ENCODE data around the gene EME1.
A peak's percentile ranks its signal among the peaks of the same experiment; 100 is the strongest.
"Not testable (repeated sequence)": the region's sequence is repeated elsewhere in the genome, so short reads cannot be mapped to it uniquely, and the experiment has no call there.

EME1 gene

DNA sequence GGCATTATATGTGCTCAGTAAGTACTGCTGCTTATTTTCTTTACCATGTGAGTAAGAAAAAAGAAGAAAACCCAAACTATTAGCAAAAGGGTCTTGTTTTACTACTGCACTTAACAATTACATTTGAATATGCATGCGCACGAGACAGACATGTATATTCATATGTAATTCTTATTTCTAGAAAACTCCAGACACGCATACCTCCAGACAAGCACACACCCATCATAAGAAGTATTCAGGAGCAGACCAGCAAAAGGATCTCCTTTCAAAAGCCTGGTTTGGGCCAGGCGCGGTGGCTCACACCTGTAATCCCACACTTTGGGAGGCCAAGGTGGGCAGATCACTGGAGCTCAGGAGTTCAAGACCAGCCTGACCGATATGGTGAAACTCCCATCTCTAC, 16.5 kb downstream of the EME1 start:
- Mint-ChIP-seq H3K27me3 (no peaks in the 10 kb centered on the region), H3K27ac (no peak overlapping the region), H3K36me3 (peaks cover 8% of the 10 kb centered on the region), H3K4me1 (ENCODE audit: low read depth) (peaks cover 10% of the 10 kb centered on the region), H3K4me3 (no peak overlapping the region), H3K9me3 (ENCODE audit: low read depth) (no peaks in the 10 kb centered on the region)

DNA sequence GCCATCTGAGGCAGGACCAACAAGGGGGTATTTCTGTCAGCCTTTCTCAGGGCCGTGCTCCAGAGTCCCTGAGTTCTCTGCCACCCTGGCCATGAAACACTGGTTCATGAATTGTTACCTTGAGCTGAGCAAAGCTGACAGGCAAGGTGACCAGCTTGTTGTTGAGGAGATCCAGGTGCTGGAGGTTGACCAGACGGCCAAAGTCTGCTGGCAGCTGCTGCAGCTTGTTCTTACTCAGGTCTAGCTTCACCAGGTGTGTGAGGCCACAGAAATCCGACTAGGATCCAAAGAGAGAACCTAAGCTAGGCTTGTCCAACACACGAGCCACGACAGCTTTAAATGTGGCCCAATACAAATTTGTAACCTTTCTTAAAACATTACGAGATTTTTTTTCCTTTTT, 19.6 kb downstream of the EME1 start:
- Mint-ChIP-seq H3K27me3 (no peaks in the 10 kb centered on the region), H3K4me3 (no peak overlapping the region), H3K4me1 (ENCODE audit: low read depth) (peaks cover 29% of the 10 kb centered on the region), H3K36me3 (peaks cover 8% of the 10 kb centered on the region), H3K27ac (no peak overlapping the region), H3K9me3 (ENCODE audit: low read depth) (no peaks in the 10 kb centered on the region)

DNA sequence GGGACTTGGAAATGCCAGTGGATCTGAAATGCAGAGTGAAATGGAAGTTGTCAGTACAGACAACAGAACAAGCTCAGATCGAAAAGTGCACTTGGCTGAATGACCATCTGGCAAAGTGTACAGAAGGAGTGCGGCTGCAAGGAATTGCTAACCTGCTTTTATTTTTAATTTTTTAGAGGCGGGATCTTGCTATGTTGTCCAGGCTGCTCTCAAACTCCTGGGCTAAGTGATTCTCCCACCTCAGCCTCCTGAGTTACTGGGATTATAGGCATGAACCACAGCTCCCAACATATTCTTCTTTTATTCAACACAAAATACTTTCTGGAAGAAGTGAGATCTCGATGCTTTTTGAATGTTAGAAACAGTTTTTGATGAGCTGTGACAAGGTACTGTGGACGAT, 20.7 kb downstream of the EME1 start:
- Mint-ChIP-seq H3K27ac (no peak overlapping the region), H3K4me1 (ENCODE audit: low read depth) (peaks cover 31% of the 10 kb centered on the region), H3K4me3 (peak overlapping the region; percentile 0), H3K9me3 (ENCODE audit: low read depth) (no peaks in the 10 kb centered on the region), H3K27me3 (no peaks in the 10 kb centered on the region), H3K36me3 (peaks cover 7% of the 10 kb centered on the region)

DNA sequence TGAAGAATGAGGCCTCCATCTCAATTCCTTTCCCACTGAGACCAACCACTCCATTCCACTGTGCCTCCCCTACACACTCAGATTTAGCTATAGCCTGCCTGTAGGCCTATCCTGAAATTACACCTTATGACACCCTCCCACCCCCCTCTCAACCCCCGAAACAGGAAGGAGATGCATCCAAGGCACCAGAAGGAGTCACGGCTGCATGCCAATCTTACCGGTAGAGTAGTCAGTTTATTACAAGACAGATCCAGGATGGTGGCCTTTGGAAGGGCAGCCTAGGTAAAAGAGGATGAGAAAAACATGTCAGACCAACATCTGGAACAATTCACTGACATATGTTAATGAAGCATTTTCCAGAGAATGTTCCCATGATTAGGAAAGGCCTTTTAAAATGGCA, 21.7 kb downstream of the EME1 start:
- H3K4me3 Mint-ChIP-seq: peak overlapping the region; percentile 99
- H3K27ac Mint-ChIP-seq: no peak overlapping the region
- peaks cover 6% of the 10 kb centered on the region for H3K36me3 Mint-ChIP-seq
- H3K27me3 Mint-ChIP-seq: no peaks in the 10 kb centered on the region
- H3K4me1 Mint-ChIP-seq (ENCODE audit: low read depth): peaks cover 31% of the 10 kb centered on the region
- H3K9me3 Mint-ChIP-seq (ENCODE audit: low read depth): no peaks in the 10 kb centered on the region

GRCh38 chr17:50396261-50397110, 23.5 kb downstream of the EME1 start:
- peaks cover 31% of the 10 kb centered on the region for H3K4me1 Mint-ChIP-seq (ENCODE audit: low read depth)
- peak overlapping the region; percentile 99 for H3K4me3 Mint-ChIP-seq
- H3K27ac Mint-ChIP-seq: peak overlapping the region; percentile 95
- no peaks in the 10 kb centered on the region for H3K27me3 Mint-ChIP-seq
- H3K9me3 Mint-ChIP-seq (ENCODE audit: low read depth): no peaks in the 10 kb centered on the region
- peaks cover 6% of the 10 kb centered on the region for H3K36me3 Mint-ChIP-seq

DNA sequence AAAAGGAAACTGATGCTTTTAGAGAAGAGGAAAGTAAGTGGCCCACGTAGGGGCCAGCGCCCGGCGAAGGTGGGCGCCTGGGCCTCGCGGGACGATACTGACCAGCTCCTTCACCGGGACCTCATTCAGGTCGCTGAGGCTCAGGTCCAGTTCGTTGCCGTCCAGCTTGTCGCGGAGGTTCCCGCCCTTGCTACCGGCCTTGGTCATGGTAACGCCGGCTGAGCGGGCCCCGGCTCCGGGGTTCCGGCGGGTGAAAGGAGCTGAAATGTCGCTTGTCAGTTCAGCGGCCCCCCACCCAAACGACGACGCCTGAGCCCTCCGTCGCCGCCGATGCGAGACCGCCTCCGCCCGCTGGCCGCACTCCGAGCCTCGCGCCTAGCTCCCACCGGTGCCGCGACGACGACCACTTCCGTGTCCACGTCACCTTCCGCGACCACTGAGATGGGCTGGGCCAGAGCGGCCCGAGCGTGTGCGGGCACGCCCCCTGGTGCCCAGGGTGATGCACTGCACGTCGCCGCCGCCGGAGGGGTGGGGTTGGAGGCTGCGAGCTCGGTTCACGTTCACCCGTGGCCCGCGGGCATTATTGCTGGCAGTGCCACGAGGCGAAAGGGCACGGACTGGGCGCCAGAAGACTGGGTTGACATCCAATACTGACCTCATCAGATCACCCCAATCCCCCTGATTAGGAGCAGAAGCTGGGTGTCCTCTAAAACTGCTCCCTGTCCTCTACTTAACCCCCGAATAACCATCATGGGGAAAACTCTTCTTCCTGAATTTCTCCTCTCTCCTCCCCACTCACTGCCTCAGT, 24.3 kb downstream of the EME1 start, which contains the start of gene LRRC59:
Gene LRRC59, minus strand, starts transcription at position 413 of the 808 bp plus-strand sequence. Its CDS starts 206 bp downstream, at position 207.
- H3K27me3 Mint-ChIP-seq: no peaks in the 10 kb centered on the region
- H3K4me1 Mint-ChIP-seq (ENCODE audit: low read depth): peaks cover 31% of the 10 kb centered on the region
- no peaks in the 10 kb centered on the region for H3K9me3 Mint-ChIP-seq (ENCODE audit: low read depth)
- peak within 1 kb of the TSS; percentile 95 for H3K27ac Mint-ChIP-seq
- H3K4me3 Mint-ChIP-seq: peak within 1 kb of the TSS; percentile 99
- peaks cover 6% of the 10 kb centered on the region for H3K36me3 Mint-ChIP-seq

- Mint-ChIP-seq H3K4me3 (peak overlapping the region; percentile 99), H3K4me1 (ENCODE audit: low read depth) (peaks cover 31% of the 10 kb centered on the region), H3K9me3 (ENCODE audit: low read depth) (no peaks in the 10 kb centered on the region), H3K27me3 (no peaks in the 10 kb centered on the region), H3K36me3 (peaks cover 6% of the 10 kb centered on the region), H3K27ac (peak overlapping the region; percentile 86)
Measured at GRCh38 chr17:50397919-50398285, 24.9 kb downstream of the EME1 start.

- not testable (repeated sequence) for H3K27ac Mint-ChIP-seq; H3K9me3 Mint-ChIP-seq (ENCODE audit: low read depth); H3K27me3 Mint-ChIP-seq; H3K36me3 Mint-ChIP-seq
- H3K4me1 Mint-ChIP-seq (ENCODE audit: low read depth): peaks cover 28% of the 10 kb centered on the region
- peak overlapping the region; percentile 99 for H3K4me3 Mint-ChIP-seq
Measured at GRCh38 chr17:50398672-50399071, 25.6 kb downstream of the EME1 start.

DNA sequence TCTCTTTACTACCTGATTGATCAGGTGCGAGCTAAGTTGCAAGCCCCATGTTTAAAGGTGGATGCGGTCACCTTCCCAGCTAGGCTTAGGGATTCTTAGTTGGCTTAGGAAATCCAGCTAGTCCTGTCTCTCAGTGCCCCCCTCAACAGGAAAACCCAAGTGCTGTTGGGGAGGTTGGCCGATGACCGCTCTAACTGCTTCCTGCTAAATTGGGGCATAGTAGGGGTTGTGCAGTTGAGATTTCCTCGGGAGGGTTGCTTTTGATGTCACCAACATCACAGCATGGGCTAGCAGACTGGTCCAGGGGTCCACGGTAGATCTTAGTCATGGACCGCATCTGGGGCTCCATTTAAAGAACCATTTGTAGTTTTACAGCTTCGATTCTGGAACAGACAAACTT, 26.6 kb downstream of the EME1 start:
- H3K27me3 Mint-ChIP-seq; H3K4me3 Mint-ChIP-seq; H3K9me3 Mint-ChIP-seq (ENCODE audit: low read depth); H3K27ac Mint-ChIP-seq; H3K36me3 Mint-ChIP-seq: not testable (repeated sequence)
- H3K4me1 Mint-ChIP-seq (ENCODE audit: low read depth): peaks cover 21% of the 10 kb centered on the region

DNA sequence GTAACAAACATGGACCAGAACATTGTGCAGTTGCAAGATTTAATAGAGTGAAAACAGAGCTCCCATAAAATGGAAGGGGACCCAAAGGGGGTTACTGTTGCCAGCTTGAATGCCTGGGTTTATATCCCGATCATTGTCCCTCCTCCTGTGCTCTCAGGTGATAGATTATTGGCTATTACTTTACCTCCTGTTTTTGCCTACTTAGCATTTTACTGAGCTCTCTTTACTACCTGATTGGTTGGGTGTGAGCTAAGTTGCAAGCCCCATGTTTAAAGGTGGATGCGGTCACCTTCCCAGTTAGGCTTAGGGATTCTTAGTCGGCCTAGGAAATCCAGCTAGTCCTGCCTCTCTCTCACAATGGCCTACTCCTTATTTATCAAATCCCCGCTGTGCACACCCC, 32.3 kb downstream of the EME1 start:
- not testable (repeated sequence) for H3K36me3 Mint-ChIP-seq; H3K27me3 Mint-ChIP-seq; H3K9me3 Mint-ChIP-seq (ENCODE audit: low read depth); H3K4me1 Mint-ChIP-seq (ENCODE audit: low read depth); H3K4me3 Mint-ChIP-seq; H3K27ac Mint-ChIP-seq

DNA sequence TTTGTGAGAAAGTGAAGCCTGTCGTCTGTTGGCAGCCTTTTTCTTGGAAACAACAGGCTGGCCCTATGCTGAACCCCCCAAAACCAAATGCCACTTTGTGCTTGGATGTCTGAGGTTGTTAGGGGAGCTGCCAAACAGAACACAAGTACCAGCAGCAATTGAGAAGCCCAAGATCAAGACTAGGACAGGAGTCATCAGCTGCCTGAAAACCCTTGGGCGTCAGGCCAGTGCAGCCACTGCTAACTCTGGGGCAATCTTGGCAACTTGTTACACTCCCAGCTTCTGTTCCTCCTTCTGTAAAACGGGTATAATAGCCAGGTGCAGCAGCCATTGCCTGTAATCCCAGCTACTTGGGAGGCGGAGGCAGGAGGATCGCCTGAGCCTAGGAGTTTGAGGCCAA, 33.5 kb downstream of the EME1 start:
- H3K9me3 Mint-ChIP-seq (ENCODE audit: low read depth): no peaks in the 10 kb centered on the region
- no peak overlapping the region for H3K27ac Mint-ChIP-seq
- no peak overlapping the region for H3K4me3 Mint-ChIP-seq
- H3K36me3 Mint-ChIP-seq: no peaks in the 10 kb centered on the region
- no peaks in the 10 kb centered on the region for H3K4me1 Mint-ChIP-seq (ENCODE audit: low read depth)
- H3K27me3 Mint-ChIP-seq: peaks cover 7% of the 10 kb centered on the region

DNA sequence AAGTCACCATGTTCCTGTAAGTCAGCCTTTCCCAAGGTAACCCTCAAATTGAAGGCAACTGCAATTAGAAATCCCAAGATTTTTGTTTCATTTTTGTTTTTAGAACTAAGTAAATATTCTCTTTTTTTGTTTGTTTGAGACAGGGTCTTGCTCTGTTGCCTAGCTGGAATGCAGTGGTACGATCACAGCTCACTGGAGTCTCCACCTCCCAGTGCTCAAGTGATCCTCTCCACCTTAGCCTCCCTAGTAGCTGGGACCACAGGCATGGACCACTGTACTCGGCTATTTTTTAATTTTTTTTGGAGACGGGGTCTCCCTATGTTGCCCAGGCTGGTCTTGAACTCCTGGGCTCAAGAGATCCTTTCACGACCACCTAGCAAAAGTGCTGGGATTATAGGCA, 34.9 kb downstream of the EME1 start:
- Mint-ChIP-seq H3K4me1 (ENCODE audit: low read depth) (no peaks in the 10 kb centered on the region), H3K9me3 (ENCODE audit: low read depth) (no peaks in the 10 kb centered on the region), H3K4me3 (no peak overlapping the region), H3K27me3 (peaks cover 7% of the 10 kb centered on the region), H3K27ac (no peak overlapping the region), H3K36me3 (no peaks in the 10 kb centered on the region)

DNA sequence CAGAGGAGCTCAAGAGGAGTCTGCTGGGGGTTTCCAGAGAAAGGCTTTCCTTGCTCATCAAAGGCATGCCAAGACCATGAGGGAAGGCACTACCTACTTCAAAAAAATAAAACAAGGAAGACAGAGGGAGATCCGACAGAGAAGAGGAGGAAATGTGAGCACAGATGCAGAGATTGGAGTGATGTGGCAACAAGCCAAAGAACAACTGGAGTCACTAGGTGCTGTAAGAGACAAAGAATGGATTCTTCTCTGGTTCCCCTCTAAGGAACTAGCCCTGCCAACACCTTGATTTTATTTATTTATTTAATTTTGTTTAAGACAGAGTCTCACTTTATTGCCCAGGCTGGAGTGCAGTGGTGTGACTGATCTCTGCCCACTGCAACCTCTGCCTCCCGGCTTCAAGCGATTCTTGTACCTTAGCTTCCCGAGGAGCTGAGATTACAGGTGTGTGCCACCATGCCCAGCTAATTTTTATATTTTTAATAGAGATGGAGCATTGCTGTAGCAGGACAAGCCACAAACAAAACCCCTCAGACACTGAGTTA, 39.2 kb downstream of the EME1 start:
- Mint-ChIP-seq H3K27ac (no peak overlapping the region), H3K4me3 (no peak overlapping the region), H3K4me1 (ENCODE audit: low read depth) (no peaks in the 10 kb centered on the region), H3K27me3 (no peaks in the 10 kb centered on the region), H3K36me3 (no peaks in the 10 kb centered on the region), H3K9me3 (ENCODE audit: low read depth) (no peaks in the 10 kb centered on the region)

GRCh38 chr17:50414808-50415207, 41.8 kb downstream of the EME1 start:
- H3K36me3 Mint-ChIP-seq: peaks cover 5% of the 10 kb centered on the region
- no peak overlapping the region for H3K4me3 Mint-ChIP-seq
- H3K27ac Mint-ChIP-seq: no peak overlapping the region
- peaks cover 7% of the 10 kb centered on the region for H3K9me3 Mint-ChIP-seq (ENCODE audit: low read depth)
- no peaks in the 10 kb centered on the region for H3K4me1 Mint-ChIP-seq (ENCODE audit: low read depth)
- H3K27me3 Mint-ChIP-seq: no peaks in the 10 kb centered on the region

DNA sequence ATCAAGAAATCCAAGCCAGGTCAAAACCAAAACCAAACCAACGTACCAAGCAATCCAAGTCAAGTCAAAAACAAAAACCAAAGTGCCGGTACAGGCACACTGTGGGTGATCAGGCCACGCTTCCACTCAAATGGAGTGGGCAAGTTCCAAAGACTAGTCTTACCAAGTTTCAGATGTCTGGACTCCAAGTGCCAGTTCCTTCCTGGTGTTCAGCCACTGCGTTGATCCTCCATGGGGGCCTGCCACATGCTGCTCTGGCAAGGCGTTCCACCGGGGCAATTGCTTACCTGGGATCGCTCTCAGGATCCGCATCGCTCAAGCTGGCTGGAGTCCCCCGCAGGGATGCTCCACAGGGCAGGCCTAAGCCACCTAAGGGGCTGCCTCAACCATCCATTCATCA, 46.5 kb downstream of the EME1 start:
- not testable (repeated sequence) for H3K27ac Mint-ChIP-seq, H3K4me3 Mint-ChIP-seq, H3K36me3 Mint-ChIP-seq

More for the DNA sequence above, 46.5 kb downstream of the EME1 start:
- H3K9me3 Mint-ChIP-seq (ENCODE audit: low read depth); H3K27me3 Mint-ChIP-seq: not testable (repeated sequence)
- H3K4me1 Mint-ChIP-seq (ENCODE audit: low read depth): peaks cover 14% of the 10 kb centered on the region
